ENCODE results near the gene HOXA13.

Gene HOXA13

GRCh38 chr7:27191833-27192545 lies 7.9 kb downstream of the HOXA13 start:
- DNase-seq, result no peak

DNA sequence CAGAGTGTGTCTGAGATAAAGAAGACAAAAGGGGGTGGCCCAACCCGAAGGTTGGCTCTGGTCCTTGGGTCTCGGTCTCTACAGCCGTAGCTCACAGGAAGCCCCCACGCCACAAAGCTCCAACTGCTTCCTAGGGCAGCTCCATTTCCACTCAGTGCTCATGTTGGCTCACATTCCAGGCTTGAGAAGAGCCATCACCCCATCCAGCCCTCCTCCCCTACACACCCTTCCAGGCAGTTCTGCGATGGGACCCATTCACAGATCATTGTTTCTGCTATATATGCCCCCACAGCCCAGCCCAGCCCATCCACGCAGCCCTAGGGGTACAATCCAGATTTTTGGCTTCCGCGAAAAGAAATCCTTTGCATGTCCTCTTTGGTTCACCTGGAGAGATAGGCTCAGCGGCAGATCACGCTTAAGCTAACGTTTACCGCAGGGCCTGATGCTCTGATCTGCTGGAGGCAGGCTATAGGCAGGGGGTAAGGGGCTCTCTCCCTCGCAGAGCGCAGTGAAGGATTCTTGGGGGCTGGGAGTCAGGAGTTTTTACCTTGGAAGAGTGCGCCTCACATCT lies 8.6 kb downstream of the HOXA13 start:
- no peak for DNase-seq

DNA sequence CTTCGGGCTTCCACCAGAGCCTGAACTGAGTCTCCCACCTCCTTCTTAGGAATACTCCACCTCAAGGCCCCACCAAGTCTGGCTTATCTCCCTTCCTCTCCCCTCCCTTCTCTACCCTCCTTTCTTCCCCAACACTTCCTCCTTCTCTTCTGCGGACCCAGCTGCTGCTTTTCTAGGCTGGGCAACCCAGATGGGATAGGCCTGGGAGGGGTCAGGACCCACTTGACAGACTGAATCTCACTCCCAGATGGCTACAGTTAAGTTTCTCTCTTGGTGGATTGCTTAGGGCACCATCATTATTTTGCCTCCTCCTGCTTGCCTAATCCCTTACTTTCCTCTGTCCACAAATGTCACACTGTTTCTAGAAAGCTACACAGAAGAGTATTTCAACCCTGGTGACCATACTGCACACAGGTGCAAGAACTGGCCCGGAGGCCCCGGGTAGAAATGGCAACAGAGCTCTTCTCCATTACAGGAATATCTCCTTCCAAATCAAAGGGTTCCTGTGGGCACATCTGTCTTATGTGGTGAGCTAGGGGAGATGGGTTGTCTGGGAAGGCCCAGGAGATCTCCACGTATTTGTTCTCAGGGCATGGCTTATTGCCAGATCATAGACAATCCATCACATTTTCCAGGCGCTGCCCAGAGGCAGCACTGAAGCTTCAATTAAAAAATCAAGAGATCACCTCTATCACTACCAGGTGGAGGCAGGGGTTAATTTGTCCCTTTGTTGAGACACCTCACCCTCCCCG lies 9.7 kb downstream of the HOXA13 start:
- DNase-seq, result no peak

DNA sequence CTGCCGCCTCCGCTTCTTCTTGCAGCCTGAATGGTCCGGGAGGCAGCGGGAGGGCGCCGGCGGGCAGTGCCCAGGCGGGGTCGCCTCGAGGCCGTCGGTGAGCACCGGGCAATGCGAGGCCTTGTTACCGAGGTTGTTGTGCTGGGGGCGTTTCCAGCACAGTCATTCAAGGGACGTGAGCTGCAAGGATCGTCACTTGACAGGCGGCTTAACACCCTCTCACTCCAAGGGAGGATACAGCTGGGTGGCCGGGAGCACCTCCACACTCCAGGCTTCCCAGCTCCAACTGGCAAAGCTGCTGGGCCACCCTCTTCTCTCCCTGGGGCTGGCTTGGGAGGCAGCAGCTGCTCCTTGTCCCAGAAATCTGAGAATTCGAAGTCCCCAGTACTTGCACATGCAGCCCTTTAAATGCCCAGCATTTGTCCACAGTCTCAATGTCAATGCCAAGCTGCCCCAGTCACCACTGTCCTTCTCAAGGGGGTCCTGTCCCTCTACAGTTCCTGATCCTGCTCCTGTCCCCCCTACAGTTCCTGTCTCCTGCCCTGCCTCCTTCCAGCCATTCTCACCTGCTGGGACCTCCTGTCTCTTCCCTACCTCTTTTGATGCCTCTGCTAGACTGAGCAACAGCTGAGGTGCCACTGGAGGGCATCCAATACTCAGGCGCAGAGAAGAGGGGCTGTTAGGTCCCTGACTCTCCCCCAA lies 10.4 kb downstream of the HOXA13 start:
- DNase-seq, result no peak

GRCh38 chr7:27188386-27189294 lies 11.3 kb downstream of the HOXA13 start:
- peak in 1 of 5 donors; percentile 31 for DNase-seq

DNA sequence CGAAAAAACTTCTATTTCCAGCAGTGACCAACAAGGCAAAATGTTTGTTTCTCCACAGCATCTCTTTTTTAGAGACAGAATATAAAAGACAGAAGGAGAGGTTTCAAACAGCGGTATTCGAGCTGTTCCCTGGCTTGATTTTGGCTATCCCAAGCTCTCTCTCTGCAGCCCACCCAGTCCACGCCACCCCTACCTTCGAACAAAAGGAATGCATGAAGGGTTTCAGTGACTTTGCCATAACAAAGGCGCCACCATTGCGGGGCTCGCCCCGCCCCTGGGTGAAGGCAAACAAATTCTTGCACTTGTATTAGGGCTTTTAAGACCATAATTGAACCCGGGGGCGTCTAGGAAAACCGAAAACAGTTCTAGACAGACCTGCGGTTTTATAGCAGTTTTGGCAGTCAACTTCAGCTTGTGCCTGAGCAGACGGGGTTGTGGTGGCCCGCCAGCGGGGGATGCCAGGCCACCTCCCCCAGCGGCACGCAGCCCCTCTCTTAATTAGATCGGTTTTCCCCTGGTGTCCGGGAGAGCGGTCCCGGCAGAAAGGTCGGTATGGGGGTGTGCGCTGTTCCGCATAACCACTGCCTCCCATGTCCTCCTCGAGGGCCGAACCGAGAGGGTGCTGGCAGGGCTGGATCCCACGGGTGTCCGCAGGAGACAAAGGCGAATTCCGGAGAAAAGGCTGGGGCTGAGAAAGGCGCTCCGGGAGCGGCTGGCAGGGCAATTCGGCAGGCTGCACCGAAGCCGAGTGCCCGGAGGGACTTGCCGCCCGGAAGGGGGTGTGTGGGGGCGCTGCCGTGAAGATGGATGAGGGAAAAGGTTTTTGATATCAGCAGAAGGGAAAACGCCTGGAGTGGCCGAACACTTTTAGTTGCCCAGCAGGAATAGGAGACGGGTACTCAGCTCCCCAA lies 12.2 kb downstream of the HOXA13 start:
- no peak for DNase-seq

- DNase-seq, result no peak
These were observed 13.0 kb downstream of the HOXA13 start for GRCh38 chr7:27186668-27187474.

DNA sequence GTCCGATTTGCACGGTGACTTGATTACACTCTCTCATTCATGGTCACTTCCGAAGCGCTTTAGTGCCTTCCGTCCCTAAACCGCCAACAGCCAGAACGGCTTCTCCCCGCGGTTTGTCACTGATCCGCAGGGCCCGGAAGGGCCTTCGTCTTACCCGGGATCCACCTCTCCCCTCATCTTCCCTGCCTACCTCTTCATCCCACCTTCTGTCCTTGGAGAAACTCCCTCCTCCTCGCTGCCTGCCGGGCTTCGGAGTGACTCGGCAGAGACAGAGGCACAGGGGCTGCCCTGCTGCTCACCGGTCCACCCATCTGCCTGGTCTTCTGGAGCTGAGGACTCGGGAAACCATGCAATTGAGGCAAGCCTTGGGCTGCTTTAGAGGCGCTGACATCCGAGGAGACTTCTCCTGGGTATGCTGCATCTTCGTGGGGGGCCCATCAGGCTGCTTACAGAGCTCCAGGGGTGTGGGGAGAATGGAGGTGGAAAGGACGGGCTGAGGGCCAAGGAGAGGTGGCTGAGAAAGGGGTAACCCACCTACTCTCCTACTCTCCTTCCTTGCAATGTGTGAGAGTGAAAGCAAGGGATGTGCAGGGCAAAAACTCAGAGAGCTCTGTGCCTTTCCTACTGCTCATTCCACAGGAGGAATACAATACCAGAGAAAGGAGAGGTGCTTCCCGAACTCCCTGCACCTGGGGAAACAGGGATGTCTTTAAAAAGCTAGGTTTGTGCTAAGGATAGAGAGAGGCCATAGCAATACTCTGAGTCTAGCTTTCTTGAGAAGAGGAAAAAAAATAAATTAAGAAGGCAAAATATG lies 13.8 kb downstream of the HOXA13 start:
- DNase-seq, result no peak

DNA sequence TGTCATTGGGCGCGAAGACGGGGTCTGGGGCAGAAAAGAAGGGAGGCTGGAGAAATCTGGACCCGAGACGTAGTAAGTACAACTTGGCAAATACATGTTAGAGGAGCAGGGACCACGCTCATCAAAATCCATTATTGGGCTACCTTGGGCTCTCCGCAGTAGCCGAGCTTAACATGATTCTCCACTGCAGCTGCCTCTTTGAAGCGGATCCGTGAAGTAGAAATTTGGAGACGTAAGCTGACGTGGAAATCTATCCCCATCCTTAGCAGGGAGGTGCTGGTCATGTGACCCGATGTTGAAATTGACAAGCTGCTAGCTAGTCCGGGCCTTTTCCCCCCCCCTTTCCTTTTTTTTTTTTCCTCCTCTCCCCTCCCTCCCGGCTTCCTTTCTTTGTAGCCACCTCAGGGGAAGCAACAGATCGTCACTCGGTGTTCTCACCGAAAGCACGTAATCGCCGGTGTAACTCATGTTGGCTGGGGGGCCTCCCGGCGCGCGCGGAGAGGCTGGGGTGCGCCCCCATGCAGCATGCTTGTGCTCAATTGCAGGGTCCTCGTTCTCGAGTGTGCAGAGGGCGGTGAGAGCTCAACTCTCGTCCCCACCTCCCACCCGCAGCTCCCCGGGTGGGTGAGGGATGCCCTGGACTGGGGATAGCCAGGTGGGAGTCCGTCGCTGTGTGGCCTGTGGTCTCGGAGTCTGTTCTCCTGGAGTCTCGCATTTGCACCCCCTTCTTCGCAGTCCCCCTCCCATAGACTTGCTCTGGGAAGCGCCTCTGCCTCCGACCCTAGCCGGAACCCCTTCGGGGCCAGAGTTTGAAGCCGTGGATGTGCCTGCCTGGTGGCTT lies 14.7 kb downstream of the HOXA13 start, which contains the start of gene HOXA11:
Gene HOXA11 (minus strand): TSS at position 220 of the 841 bp plus-strand sequence. CDS start 88 bp downstream, at position 132.
- DNase-seq, result no peak

GRCh38 chr7:27184337-27185012 lies 15.4 kb downstream of the HOXA13 start:
- DNase-seq, result peak in 1 of 5 donors; percentile 28

DNA sequence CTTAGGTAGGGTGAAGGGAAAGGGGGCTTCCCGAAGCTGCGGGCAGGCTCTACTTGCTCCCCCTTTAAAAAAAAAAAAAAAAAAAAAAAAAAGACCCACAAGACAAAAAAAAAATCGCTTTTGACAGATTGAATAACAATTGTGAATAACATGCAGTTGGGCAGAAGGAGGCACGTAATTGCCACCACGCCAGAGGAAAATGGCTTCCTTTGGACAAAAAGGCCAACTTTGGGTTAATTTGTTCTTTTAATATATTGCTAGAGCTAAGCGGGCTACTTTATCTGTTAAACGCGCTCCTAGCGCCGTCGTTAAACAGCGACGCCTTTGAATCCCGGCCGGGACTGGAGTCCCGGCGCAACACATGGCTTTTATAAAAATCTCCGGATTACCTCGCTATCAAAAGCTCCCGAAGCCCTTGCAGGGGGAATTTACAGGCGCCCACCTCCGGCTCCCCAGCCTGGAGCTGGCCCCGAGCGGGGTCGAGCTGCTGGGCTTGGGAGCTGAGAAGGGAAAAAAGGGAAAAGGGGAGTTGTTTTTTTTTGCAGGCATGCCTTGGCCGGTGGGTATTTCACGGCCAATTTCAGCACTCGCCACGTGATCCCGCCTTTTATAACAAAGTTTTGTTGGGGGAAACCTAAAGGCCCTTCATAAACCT lies 16.1 kb downstream of the HOXA13 start:
- DNase-seq, result no peak

GRCh38 chr7:27182861-27183681 lies 16.8 kb downstream of the HOXA13 start:
- DNase-seq, result no peak

DNA sequence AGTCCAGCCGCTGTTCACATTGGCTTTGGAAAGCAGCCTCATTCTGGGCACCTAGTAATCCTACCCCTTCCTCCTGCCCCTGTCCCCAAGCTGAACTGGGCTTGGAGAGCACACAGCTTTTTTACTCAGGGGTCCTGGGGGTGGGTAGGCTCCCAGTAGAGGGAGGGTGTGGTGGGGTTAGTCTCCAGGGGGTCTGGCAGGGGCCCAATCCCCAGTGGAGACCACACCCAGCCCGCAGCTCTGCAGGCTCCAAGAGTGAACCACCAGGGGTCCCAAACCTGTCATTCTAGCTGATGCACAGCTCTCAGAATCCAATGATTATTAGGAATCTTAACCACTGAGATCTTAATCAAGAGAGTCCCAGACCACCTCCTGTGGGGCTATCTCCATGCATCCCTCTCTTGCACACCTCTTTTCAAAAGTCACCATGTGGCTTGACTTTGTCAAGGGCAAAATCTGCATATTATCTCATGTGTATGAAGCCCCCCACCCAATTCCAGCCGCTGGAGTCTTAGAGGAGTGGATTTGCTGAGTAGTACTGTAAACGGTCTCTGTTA lies 17.5 kb downstream of the HOXA13 start:
- DNase-seq, result no peak

GRCh38 chr7:27181795-27182275 lies 18.1 kb downstream of the HOXA13 start:
- DNase-seq, result no peak

Data from T-helper 1 cell (primary cell).